Vagina (tissue), 2 donors: ENCODE results near the gene GINS3. TPM values are rescaled to one million over a fixed set of nuclear protein-coding genes. Genes with fewer than 3 reads are reported as not detected.
A peak's percentile ranks its signal among the peaks of the same experiment; 100 is the strongest.

Experiments
- DNase-seq, 2 donors: peaks; one replicate each; pipeline ENCODE4 v3.0.0-alpha.2; 2017; ENCODE audit errors: extremely low spot score in 2 of 2
- H3K27ac ChIP-seq: fragments of 200-600 bp; sonication (generic); one replicate; pipeline ENCODE4 v1.5.1; 2019
- H3K27me3 ChIP-seq: fragments of 200-600 bp; sonication (generic); one replicate; pipeline ENCODE4 v1.5.1; 2019
- H3K36me3 ChIP-seq, 2 donors: fragments of 200-600 bp; sonication (generic); one replicate each; pipeline ENCODE4 v1.5.1; 2017 to 2019
- H3K4me1 ChIP-seq: fragments of 200-600 bp; sonication (generic); one replicate; pipeline ENCODE4 v1.5.1; 2019
- H3K4me3 ChIP-seq, 2 donors: fragments of 200-600 bp; sonication (generic); 1 replicate in 1 of 2; 2 replicates in 1 of 2; pipeline ENCODE4 v1.5.1; 2016 to 2019
- H3K9me3 ChIP-seq: fragments of 200-600 bp; sonication (generic); one replicate; pipeline ENCODE4 v1.5.1; 2019
- CTCF ChIP-seq, 3 experiments: fragments of 450-650 bp in 2 of 3; fragments of 200-600 bp in 1 of 3; sonication (generic) in 1 of 3; IDR thresholded peaks; one replicate each; pipeline ENCODE4 v1.5.1; 2017 to 2019; ENCODE audit warnings: antibody characterized with exemption in 3 of 3, mild to moderate bottlenecking in 2 of 3, moderate library complexity in 2 of 3
- POLR2A ChIP-seq, 2 donors: fragments of 450-650 bp; IDR thresholded peaks; one replicate each; pipeline ENCODE4 v1.6.1; 2017; ENCODE audit warnings: antibody characterized with exemption in 2 of 2, mild to moderate bottlenecking in 2 of 2, moderate library complexity in 2 of 2
- POLR2AphosphoS5 ChIP-seq, 2 donors: sonication (generic); formaldehyde crosslinking; IDR thresholded peaks; one replicate each; pipeline ENCODE4 v1.9.0; 2017; ENCODE audit warnings: antibody characterized with exemption in 2 of 2, mild to moderate bottlenecking in 2 of 2, low read depth in 1 of 2; ENCODE audit not compliant: insufficient read depth in 1 of 2
- intact Hi-C: fragments of 100-400 bp; cut with DNase I; formaldehyde crosslinking; loops from one replicate; pipeline ENCODE4 v1.15.1; 2023
- total RNA-seq: library from RNA; depleted of rRNA; stranded (reverse); fragments of >200 nt; gene quantifications from one replicate; pipeline ENCODE4 v1.2.3, GENCODE V29; 2016

The GINS3 gene
- total RNA-seq, 1 donor from 2014 or later = 7.4 TPM

DNA sequence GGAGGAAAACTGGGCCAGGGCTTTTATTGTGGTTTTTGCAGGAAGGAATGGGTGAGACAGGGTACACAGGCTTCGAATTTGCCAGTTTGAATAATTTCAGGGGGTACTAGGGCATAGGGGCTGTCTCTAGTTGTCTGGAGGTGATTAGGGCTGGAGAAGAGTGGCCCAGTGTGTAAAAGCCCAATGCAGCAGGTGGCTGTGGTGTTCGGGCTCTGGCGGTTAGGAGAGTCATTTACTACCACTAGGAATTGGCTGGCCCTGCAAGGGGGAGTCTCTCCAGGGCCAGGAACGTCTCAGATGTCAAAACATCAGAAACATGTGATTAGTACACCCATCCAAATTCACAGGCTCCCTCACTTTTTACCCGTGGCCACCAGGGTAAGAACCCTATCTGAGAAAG lies 50.3 kb downstream of the GINS3 start:
- DNase-seq = no peak
- H3K36me3 ChIP-seq = no peaks in the 10 kb centered on the region
- H3K4me3 ChIP-seq = no peak overlapping the region
- intact Hi-C loops = no loop called here
- no peaks in the 10 kb centered on the region for H3K4me1 ChIP-seq
- no peaks in the 10 kb centered on the region for H3K27me3 ChIP-seq
- H3K9me3 ChIP-seq = no peaks in the 10 kb centered on the region
- TF ChIP-seq CTCF (IDR thresholded peaks at IDR 0.05) (no peak), POLR2A (IDR thresholded peaks at IDR 0.05) (no peak), POLR2AphosphoS5 (IDR thresholded peaks at IDR 0.05; ENCODE audit: insufficient read depth in 1 of 2, low read depth in 1 of 2) (no peak)
- peak overlapping the region; percentile 7 for H3K27ac ChIP-seq

GRCh38 chr16:58443783-58444182 lies 51.5 kb downstream of the GINS3 start:
- Histone ChIP-seq H3K4me3 (no peak overlapping the region), H3K9me3 (no peaks in the 10 kb centered on the region), H3K27ac (peak overlapping the region; percentile 20), H3K36me3 (no peaks in the 10 kb centered on the region), H3K27me3 (no peaks in the 10 kb centered on the region), H3K4me1 (no peaks in the 10 kb centered on the region)
- no peak for TF ChIP-seq POLR2A (IDR thresholded peaks at IDR 0.05)
- no peak for TF ChIP-seq POLR2AphosphoS5 (IDR thresholded peaks at IDR 0.05; ENCODE audit: insufficient read depth in 1 of 2, low read depth in 1 of 2)
- intact Hi-C loops = no loop called here
- DNase-seq = no peak

DNA sequence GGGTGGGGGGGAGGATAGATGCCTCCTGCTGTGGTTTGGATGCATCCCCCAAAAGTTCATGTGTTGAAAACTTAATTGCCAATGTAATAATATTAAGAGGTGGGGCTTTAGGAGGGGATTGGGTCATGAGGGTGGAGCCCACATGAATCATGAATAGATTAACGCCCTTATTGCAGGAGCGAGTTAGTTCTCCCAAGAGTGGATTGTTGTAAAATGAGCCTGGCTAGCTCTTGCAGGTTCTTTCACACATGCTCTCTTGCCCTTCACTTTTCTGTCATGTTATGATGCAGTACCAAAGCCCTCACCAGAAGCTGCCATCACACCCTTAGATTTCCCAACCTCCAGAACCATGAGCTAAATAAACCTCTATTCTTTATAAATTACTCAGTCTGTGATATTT lies 52.0 kb downstream of the GINS3 start:
- Histone ChIP-seq H3K27me3 (no peaks in the 10 kb centered on the region), H3K27ac (peak overlapping the region; percentile 20), H3K9me3 (no peaks in the 10 kb centered on the region), H3K36me3 (no peaks in the 10 kb centered on the region), H3K4me1 (peaks cover 3% of the 10 kb centered on the region), H3K4me3 (no peak overlapping the region)
- TF ChIP-seq POLR2A (IDR thresholded peaks at IDR 0.05) = no peak
- peak in 1 of 2 donors; percentile 37 for TF ChIP-seq POLR2AphosphoS5 (IDR thresholded peaks at IDR 0.05; ENCODE audit: insufficient read depth in 1 of 2, low read depth in 1 of 2)
- no peak for DNase-seq
- intact Hi-C loops = no loop called here

DNA sequence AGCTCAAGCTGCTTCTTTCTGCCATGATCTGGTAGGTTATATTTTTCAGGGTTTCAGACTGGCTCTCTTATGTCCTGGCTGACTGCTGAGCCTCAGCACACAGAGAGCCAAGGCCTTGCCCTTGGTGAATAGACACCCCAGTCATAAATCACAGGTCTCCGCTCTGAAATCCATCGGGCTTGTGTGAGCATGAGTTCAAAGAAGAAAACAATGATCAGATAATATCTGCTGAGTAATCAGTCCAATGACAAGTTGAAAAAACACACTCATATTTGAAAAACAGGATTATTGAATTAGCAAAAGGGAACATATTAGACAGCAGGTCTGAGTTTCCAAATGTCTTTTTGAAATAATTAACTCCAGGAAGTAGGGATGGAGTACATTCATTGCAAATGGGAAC lies 56.6 kb downstream of the GINS3 start:
- Histone ChIP-seq H3K4me1 (peaks cover 28% of the 10 kb centered on the region), H3K4me3 (no peak overlapping the region), H3K27me3 (no peaks in the 10 kb centered on the region), H3K27ac (no peak overlapping the region), H3K9me3 (no peaks in the 10 kb centered on the region), H3K36me3 (no peaks in the 10 kb centered on the region)
- TF ChIP-seq POLR2AphosphoS5 (IDR thresholded peaks at IDR 0.05; ENCODE audit: insufficient read depth in 1 of 2, low read depth in 1 of 2) (peak in 1 of 2 donors; percentile 73), CTCF (IDR thresholded peaks at IDR 0.05) (no peak)
- no peak for DNase-seq
- intact Hi-C loops = no loop called here

DNA sequence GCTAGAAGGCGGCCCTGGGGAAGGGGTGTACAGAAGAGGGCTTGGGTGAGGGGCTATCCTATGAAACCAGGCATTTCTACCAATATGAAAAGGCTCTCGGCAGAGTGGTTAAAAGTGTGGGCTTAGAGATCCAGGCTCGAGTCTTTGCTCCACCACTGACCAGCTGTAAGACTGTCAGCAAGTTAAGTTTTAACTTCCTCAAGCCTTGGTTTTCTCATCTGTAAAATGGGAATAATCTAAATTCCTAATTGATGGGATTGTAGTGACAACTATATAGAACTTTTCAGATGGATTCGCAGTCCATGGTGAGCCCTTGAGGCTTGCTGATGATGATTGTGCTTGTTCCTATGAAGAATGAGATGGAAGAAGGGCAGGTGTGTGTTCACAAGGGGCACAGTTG lies 57.0 kb downstream of the GINS3 start:
- Histone ChIP-seq H3K27ac (no peak overlapping the region), H3K27me3 (no peaks in the 10 kb centered on the region), H3K36me3 (no peaks in the 10 kb centered on the region), H3K9me3 (no peaks in the 10 kb centered on the region), H3K4me3 (no peak overlapping the region), H3K4me1 (peaks cover 28% of the 10 kb centered on the region)
- DNase-seq = no peak
- TF ChIP-seq POLR2AphosphoS5 (IDR thresholded peaks at IDR 0.05; ENCODE audit: insufficient read depth in 1 of 2, low read depth in 1 of 2) (no peak), POLR2A (IDR thresholded peaks at IDR 0.05) (no peak), CTCF (IDR thresholded peaks at IDR 0.05) (no peak)
- intact Hi-C loops = no loop called here

DNA sequence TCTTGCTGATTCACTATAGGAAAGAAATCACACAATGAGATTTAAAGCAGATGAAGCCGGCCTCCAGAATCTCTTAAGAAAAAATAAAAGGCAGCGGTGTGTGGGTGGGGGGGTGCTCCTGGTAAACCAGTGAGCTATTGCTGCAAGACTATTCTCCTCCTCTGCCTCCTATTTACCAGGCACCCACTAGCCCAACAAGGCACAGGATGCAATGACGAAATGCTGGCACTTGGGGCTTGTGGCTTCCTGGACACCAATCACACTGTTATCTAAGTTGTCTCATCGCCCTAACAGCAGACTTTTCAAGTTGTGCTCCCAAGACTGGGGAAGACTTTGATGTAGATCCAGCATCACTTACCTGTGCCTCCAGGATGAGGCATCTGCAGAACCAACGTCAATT lies 57.5 kb downstream of the GINS3 start:
- peaks cover 28% of the 10 kb centered on the region for H3K4me1 ChIP-seq
- intact Hi-C loops = no loop called here
- H3K27me3 ChIP-seq = no peaks in the 10 kb centered on the region
- H3K36me3 ChIP-seq = no peaks in the 10 kb centered on the region
- H3K4me3 ChIP-seq = no peak overlapping the region
- H3K27ac ChIP-seq = peak overlapping the region; percentile 27
- TF ChIP-seq POLR2AphosphoS5 (IDR thresholded peaks at IDR 0.05; ENCODE audit: insufficient read depth in 1 of 2, low read depth in 1 of 2) = no peak
- TF ChIP-seq POLR2A (IDR thresholded peaks at IDR 0.05) = no peak
- no peak for TF ChIP-seq CTCF (IDR thresholded peaks at IDR 0.05)
- H3K9me3 ChIP-seq = no peaks in the 10 kb centered on the region
- DNase-seq = no peak
